VCaP (cell line): ENCODE measurements around the gene CNDP1.

ENCODE experiments used
- H3K27ac ChIP-seq: fragments of 450-650 bp; 2 replicates; pipeline ENCODE4 v1.5.1; 2017
- TF ChIP-seq, protein P1 (sequence below): fragments of 450-650 bp; conservative IDR thresholded peaks from 2 replicates; pipeline ENCODE4 v1.5.1; 2017; ENCODE audit warnings: mild to moderate bottlenecking, moderate library complexity

The CNDP1 gene

GRCh38 chr18:74610051-74610615, 75.8 kb downstream of the CNDP1 start:
- H3K27ac ChIP-seq = no peak overlapping the region
- TF ChIP-seq, protein P1, sequence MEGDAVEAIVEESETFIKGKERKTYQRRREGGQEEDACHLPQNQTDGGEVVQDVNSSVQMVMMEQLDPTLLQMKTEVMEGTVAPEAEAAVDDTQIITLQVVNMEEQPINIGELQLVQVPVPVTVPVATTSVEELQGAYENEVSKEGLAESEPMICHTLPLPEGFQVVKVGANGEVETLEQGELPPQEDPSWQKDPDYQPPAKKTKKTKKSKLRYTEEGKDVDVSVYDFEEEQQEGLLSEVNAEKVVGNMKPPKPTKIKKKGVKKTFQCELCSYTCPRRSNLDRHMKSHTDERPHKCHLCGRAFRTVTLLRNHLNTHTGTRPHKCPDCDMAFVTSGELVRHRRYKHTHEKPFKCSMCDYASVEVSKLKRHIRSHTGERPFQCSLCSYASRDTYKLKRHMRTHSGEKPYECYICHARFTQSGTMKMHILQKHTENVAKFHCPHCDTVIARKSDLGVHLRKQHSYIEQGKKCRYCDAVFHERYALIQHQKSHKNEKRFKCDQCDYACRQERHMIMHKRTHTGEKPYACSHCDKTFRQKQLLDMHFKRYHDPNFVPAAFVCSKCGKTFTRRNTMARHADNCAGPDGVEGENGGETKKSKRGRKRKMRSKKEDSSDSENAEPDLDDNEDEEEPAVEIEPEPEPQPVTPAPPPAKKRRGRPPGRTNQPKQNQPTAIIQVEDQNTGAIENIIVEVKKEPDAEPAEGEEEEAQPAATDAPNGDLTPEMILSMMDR = no peak

- no peak overlapping the region for H3K27ac ChIP-seq
- TF ChIP-seq, protein P1 = no peak
These were observed 76.6 kb downstream of the CNDP1 start for GRCh38 chr18:74610860-74611259.

DNA sequence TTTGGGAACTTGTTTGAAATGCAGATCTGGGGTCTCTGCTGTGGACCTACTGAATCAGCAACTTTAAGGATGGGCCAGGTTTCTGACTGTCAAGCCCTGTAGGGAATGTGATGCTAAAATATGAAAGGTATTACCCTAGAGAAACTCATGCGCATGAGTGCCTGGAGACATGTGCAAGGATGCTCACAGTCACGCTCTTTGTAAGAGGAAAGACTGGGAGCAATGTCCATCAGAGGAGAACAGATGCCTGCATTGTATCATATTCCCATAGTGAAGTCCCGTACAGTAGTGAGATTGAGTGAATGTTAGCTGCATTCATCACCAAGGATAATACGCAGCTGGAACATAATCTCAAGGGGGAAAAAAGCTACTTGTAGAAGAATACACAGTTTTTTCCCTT, 77.5 kb downstream of the CNDP1 start:
- no peak overlapping the region for H3K27ac ChIP-seq
- TF ChIP-seq, protein P1 = no peak

- TF ChIP-seq, protein P1 = no peak
- no peak overlapping the region for H3K27ac ChIP-seq
These were observed 79.1 kb downstream of the CNDP1 start for GRCh38 chr18:74613381-74613780.

DNA sequence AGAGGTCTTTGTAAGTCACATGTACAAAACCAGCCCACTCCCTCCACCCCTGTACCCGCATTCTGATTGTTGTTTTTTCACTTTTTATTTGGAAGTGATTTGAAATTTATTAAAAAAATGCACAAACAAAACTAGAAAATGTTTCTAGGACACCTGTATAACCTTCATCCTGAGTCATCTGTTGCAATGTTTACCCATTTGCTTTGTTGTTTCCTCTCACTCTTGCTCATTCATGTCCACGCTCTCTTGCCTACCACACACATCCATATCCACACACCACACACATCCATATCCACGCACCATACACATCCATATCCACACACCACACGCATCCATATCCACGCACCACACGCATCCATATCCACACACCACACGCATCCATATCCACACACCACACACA, 82.2 kb downstream of the CNDP1 start:
- TF ChIP-seq, protein P1 = no peak

GRCh38 chr18:74617486-74617885, 83.2 kb downstream of the CNDP1 start:
- no peak overlapping the region for H3K27ac ChIP-seq
- TF ChIP-seq, protein P1 = no peak

More for the DNA sequence above, 82.2 kb downstream of the CNDP1 start:
- no peak overlapping the region for H3K27ac ChIP-seq

- TF ChIP-seq, protein P1 = no peak
- no peak overlapping the region for H3K27ac ChIP-seq
These were observed 87.8 kb downstream of the CNDP1 start for GRCh38 chr18:74622072-74622471.
